K562 (cell line): ENCODE data around the gene RASGRP1. TPM values are rescaled to one million over a fixed set of nuclear protein-coding genes. Genes with fewer than 3 reads are reported as not detected.

Experiments
- ATAC-seq: fragments of 200-7000 bp; cut with Tn5 transposase; 3 replicates; pipeline ENCODE4 v1.9.1; 2020; ENCODE audit warnings: moderate library complexity
- BruUV-seq: library from RNA; stranded (reverse); fragments of 400-500 nt; replicated peaks from 2 replicates; lab custom pipeline; 2021; lab: Mats Ljungman, UMichigan
- CTCF ChIA-PET: fragments of 300-600 bp; formaldehyde crosslinking; extraction: SDS; loops from one replicate; lab custom pipeline; 2021; ENCODE audit warnings: low intra/inter-chr PET ratio; lab: Yijun Ruan, JAX
- POLR2A ChIA-PET: fragments of 300-600, 350-650 bp; sonication (Branson Sonifier 250); formaldehyde crosslinking; extraction: SDS; loops from one replicate; lab custom pipeline; 2021; ENCODE audit warnings: antibody characterized with exemption, inconsistent platforms; lab: Yijun Ruan, JAX
- DNase-seq, 4 experiments: peaks; one replicate each; pipeline versions ENCODE4 v3.0.0 to v3.0.0-alpha.2; 2011 to 2018; ENCODE audit warnings: low spot score in 3 of 4, mixed read lengths in 3 of 4; ENCODE audit errors: extremely low read depth in 1 of 4
- FAIRE-seq: peaks from 2 replicates; lab custom pipeline; 2011; peaks lifted over from hg19 to GRCh38; lab: Jason Lieb, UNC
- H2AFZ ChIP-seq: 2 replicates; pipeline ENCODE4 v1.6.0; 2011; ENCODE audit warnings: low read depth, low read length, control low read depth, inconsistent platforms
- H3K27ac ChIP-seq: fragments of 200-600 bp; 3 replicates; pipeline ENCODE4 v1.8.0; 2011; ENCODE audit warnings: low read depth, mild to moderate bottlenecking, control low read depth, inconsistent platforms, low read length, moderate library complexity, mixed read lengths; ENCODE audit errors: extremely low read depth
- H3K27me3 ChIP-seq, 2 experiments: fragments of 300-600 bp in 1 of 2; 2 replicates in 1 of 2; 3 replicates in 1 of 2; pipeline versions ENCODE4 v1.6.0 to v1.8.0; 2011; ENCODE audit warnings: inconsistent platforms in 2 of 2, low read length in 2 of 2, mild to moderate bottlenecking in 1 of 2, mixed read lengths in 1 of 2, moderate library complexity in 1 of 2; ENCODE audit not compliant: control insufficient read depth in 2 of 2, insufficient read depth in 2 of 2
- H3K36me3 ChIP-seq: fragments of 300-600 bp; 3 replicates; pipeline ENCODE4 v1.8.0; 2011; ENCODE audit warnings: mild to moderate bottlenecking, low read length, inconsistent platforms; ENCODE audit not compliant: control insufficient read depth, insufficient read depth
- H3K4me1 ChIP-seq, 2 experiments: fragments of 200-600 bp in 1 of 2; replicated peaks in 1 of 2; 2 replicates in 1 of 2; 3 replicates in 1 of 2; pipeline versions ENCODE4 v1.5.1 to v1.8.0; 2011; ENCODE audit warnings: inconsistent platforms in 2 of 2, low read length in 2 of 2, mild to moderate bottlenecking in 1 of 2, mixed read lengths in 1 of 2, moderate library complexity in 1 of 2; ENCODE audit not compliant: control insufficient read depth in 2 of 2, insufficient read depth in 2 of 2
- H3K4me2 ChIP-seq: 2 replicates; pipeline ENCODE4 v1.6.1; 2011; ENCODE audit warnings: low read length, control low read depth, inconsistent platforms, mixed read lengths; ENCODE audit not compliant: insufficient read depth
- H3K4me3 ChIP-seq: fragments of 200-600 bp; sonication (generic), shearing (Covaris generic); 2 replicates; pipeline ENCODE4 v1.5.1; 2016; ENCODE audit warnings: control low read depth, inconsistent platforms
- H3K79me2 ChIP-seq: fragments of 200-600 bp; 3 replicates; pipeline ENCODE4 v1.8.0; 2011; ENCODE audit warnings: low read length, inconsistent platforms; ENCODE audit not compliant: control insufficient read depth, insufficient read depth
- H3K9ac ChIP-seq, 2 experiments: 2 replicates each; pipeline versions ENCODE4 v1.6.0 to v1.6.1; 2011; ENCODE audit warnings: low read depth in 2 of 2, low read length in 2 of 2, control low read depth in 1 of 2, inconsistent platforms in 1 of 2, mild to moderate bottlenecking in 1 of 2, mixed read lengths in 1 of 2; ENCODE audit not compliant: insufficient read depth in 1 of 2
- H3K9me1 ChIP-seq: one replicate; pipeline ENCODE4 v1.6.0; 2011; ENCODE audit warnings: inconsistent platforms, mild to moderate bottlenecking, low read length, moderate library complexity; ENCODE audit not compliant: control insufficient read depth, insufficient read depth
- H3K9me3 ChIP-seq: replicated peaks from 2 replicates; pipeline ENCODE4 v1.5.1; 2011; ENCODE audit warnings: low read depth, low read length, inconsistent platforms; ENCODE audit not compliant: control insufficient read depth, insufficient read depth
- H4K20me1 ChIP-seq: replicated peaks from 2 replicates; pipeline ENCODE4 v1.6.1; 2011; ENCODE audit warnings: low read length, inconsistent platforms, mixed read lengths; ENCODE audit not compliant: control insufficient read depth, insufficient read depth
- CEBPB ChIP-seq: fragments of 450-650 bp; IDR thresholded peaks from 2 replicates; pipeline ENCODE4 v1.6.1; 2016; ENCODE audit warnings: missing genetic modification characterization, missing compliant biosample characterization
- CEBPG ChIP-seq, 3 experiments: fragments of 200-800 bp in 1 of 3; sonication (Bioruptor generic) in 1 of 3; sonication (generic) in 1 of 3; formaldehyde crosslinking in 1 of 3; IDR thresholded peaks in 2 of 3; conservative IDR thresholded peaks in 1 of 3; 2 replicates each; pipeline versions ENCODE4 v1.6.1 to v1.8.0; 2016 to 2022; ENCODE audit warnings: missing compliant biosample characterization in 2 of 3, missing genetic modification characterization in 2 of 3, mild to moderate bottlenecking in 1 of 3, missing genetic modification reagents in 1 of 3
- HSF4 ChIP-seq: fragments of 250-450 bp; sonication (Bioruptor Pico); IDR thresholded peaks from 2 replicates; pipeline ENCODE4 v2.1.2; 2022; ENCODE audit warnings: mild to moderate bottlenecking, moderate library complexity, borderline replicate concordance
- KLF13 ChIP-seq: fragments of 450-650 bp; IDR thresholded peaks from 2 replicates; pipeline ENCODE4 v1.6.1; 2016; ENCODE audit warnings: missing genetic modification characterization, low read depth, mild to moderate bottlenecking, missing compliant biosample characterization, moderate library complexity, borderline replicate concordance
- LEF1 ChIP-seq: fragments of 450-650 bp; IDR thresholded peaks from 2 replicates; pipeline ENCODE4 v1.6.1; 2016; ENCODE audit warnings: mild to moderate bottlenecking
- PTRF ChIP-seq: fragments of 450-650 bp; IDR thresholded peaks from 2 replicates; pipeline ENCODE4 v1.6.1; 2016; ENCODE audit warnings: mild to moderate bottlenecking, missing genetic modification characterization, missing compliant biosample characterization
- RREB1 ChIP-seq: fragments of 250-450 bp; sonication (Bioruptor Pico); IDR thresholded peaks from 2 replicates; pipeline ENCODE4 v1.4.0; 2020
- WGBS: fragments of 100-300 bp; shearing (Covaris generic); methylation state at CpG from one replicate; pipeline ENCODE4 v1.1.6; 2016; ENCODE audit warnings: low coverage, mixed read lengths; ENCODE audit not compliant: insufficient coverage; ENCODE audit errors: missing lambda C conversion rate; 5-methylcytosine and 5-hydroxymethylcytosine counted together
- in situ Hi-C: fragments of 300-500 bp; cut with MboI; formaldehyde crosslinking; loops from 4 replicates; pipeline ENCODE4 v1.15.0; 2018; ENCODE audit warnings: inconsistent platforms, mixed read lengths
- intact Hi-C: fragments of 100-400 bp; cut with micrococcal nuclease; formaldehyde crosslinking; loops from 2 replicates; pipeline ENCODE4 v1.14.2; 2022
- polyA plus RNA-seq, 8 experiments: library from polyadenylated mRNA; depleted of rRNA in 4 of 8; stranded (reverse) in 5 of 8; unstranded in 3 of 8; fragments of >200 nt; fragmentation: Nextera tagmentation in 2 of 8; fragmentation: Illumina TruSeq in 1 of 8; extraction: Ambion mirVana in 2 of 8; extraction: Trizol in 1 of 8; gene quantifications; 2 replicates each; pipeline versions ENCODE4 v1.2.1 to v1.2.3, GENCODE V29; 2011 to 2014; ENCODE audit warnings: inconsistent platforms in 1 of 8, missing spikeins in 1 of 8
- total RNA-seq, 7 experiments: library from RNA; depleted of rRNA in 6 of 7; stranded (reverse); fragments of >200 nt in 6 of 7; fragmentation: Illumina TruSeq in 2 of 7; extraction: Trizol in 2 of 7; gene quantifications; 2 replicates each; pipeline versions ENCODE4 v1.2.1 to v1.2.3, GENCODE V29; 2011 to 2021; ENCODE audit warnings: low replicate concordance in 1 of 7

RASGRP1 gene
- total and polyA plus RNA-seq, 9 of the 15 experiments (the other 6 are each of a cell fraction or from before 2014, with no cell fraction given), result 0.14 to 0.72 (median 0.31) TPM

- TF ChIP-seq RREB1 (no peak), KLF13 (tag) (no peak), PTRF (tag) (no peak), HSF4 (CRISPR knock-in tag) (no peak)
- TF ChIP-seq, all 486 proteins: peak for 0
These were observed 23.6 kb downstream of the RASGRP1 start (continued) for GRCh38 chr15:38541026-38541425.

GRCh38 chr15:38540510-38540909 lies 24.1 kb downstream of the RASGRP1 start:
- no TSS peak for BruUV-seq
- no peak overlapping the region for H3K27ac ChIP-seq
- peak; percentile 73 for TF ChIP-seq CEBPB (tag)
- no peak for TF ChIP-seq CEBPG (CRISPR knock-in tag; IDR thresholded peaks at IDR 0.05)
- TF ChIP-seq CEBPG (tag; conservative IDR thresholded peaks at IDR 0.05 in 1 of 2, IDR thresholded peaks at IDR 0.05 in 1 of 2), result peak; percentile 14 to 71; a peak in 1 of 4 replicates
- TF ChIP-seq LEF1, result no peak
- TF ChIP-seq, all 486 proteins: peak for 2
- intact Hi-C loops (no loop called here), in situ Hi-C loops (no loop called here)
- FAIRE-seq (no peak), ATAC-seq (no peak), DNase-seq (no peak)
- Histone ChIP-seq H3K9me1 (no peaks in the 10 kb centered on the region), H3K4me2 (no peak overlapping the region), H3K36me3 (no peaks in the 10 kb centered on the region), H2AFZ (no peak overlapping the region), H3K4me3 (no peak overlapping the region), H3K9me3 (no peaks in the 10 kb centered on the region), H3K79me2 (no peaks in the 10 kb centered on the region), H4K20me1 (no peaks in the 10 kb centered on the region), H3K9ac (no peak overlapping the region), H3K4me1 (peaks cover 0 to 2% of the 10 kb centered on the region in 2 experiments; a peak in 1 of 5 replicates), H3K27me3 (no peaks in the 10 kb centered on the region)
- 21% methylated on average over 1 of the region's 1 CpG for WGBS
- ChIA-PET POLR2A (no interaction called here), CTCF (no interaction called here)
